Mesendoderm (in vitro differentiated cells): ENCODE results near the gene PPP1R13B.
"Not testable (repeated sequence)": the region's sequence is repeated elsewhere in the genome, so short reads cannot be mapped to it uniquely, and the experiment has no call there.

ENCODE experiments used
- DNase-seq: peaks from one replicate; pipeline ENCODE4 v3.0.0; 2013
- H2AK5ac ChIP-seq: 2 replicates; pipeline ENCODE4 v1.6.1; 2013; ENCODE audit warnings: low read length, inconsistent platforms
- H2BK120ac ChIP-seq: 2 replicates; pipeline ENCODE4 v1.6.1; 2013; ENCODE audit warnings: low read depth, mild to moderate bottlenecking, low read length, moderate library complexity, mixed read lengths
- H2BK15ac ChIP-seq: replicated peaks from 2 replicates; pipeline ENCODE4 v1.6.1; 2013; ENCODE audit warnings: low read depth, mild to moderate bottlenecking, moderate library complexity
- H2BK5ac ChIP-seq: 2 replicates; pipeline ENCODE4 v1.6.1; 2013; ENCODE audit warnings: low read length, inconsistent platforms
- H3K18ac ChIP-seq: 2 replicates; pipeline ENCODE4 v1.6.1; 2013; ENCODE audit warnings: mild to moderate bottlenecking, low read length, mixed read lengths
- H3K23ac ChIP-seq: one replicate; pipeline ENCODE4 v1.6.1; 2013; ENCODE audit warnings: low read length
- H3K27ac ChIP-seq: 2 replicates; pipeline ENCODE4 v1.5.1; 2013; ENCODE audit warnings: low read depth, mild to moderate bottlenecking, inconsistent platforms, low read length, moderate library complexity
- H3K27me3 ChIP-seq: 2 replicates; pipeline ENCODE4 v1.6.1; 2013; ENCODE audit warnings: low read length, control low read depth, mild to moderate bottlenecking, inconsistent platforms; ENCODE audit not compliant: insufficient read depth, poor library complexity
- H3K36me3 ChIP-seq: 2 replicates; pipeline ENCODE4 v1.6.1; 2013; ENCODE audit warnings: low read length, inconsistent platforms; ENCODE audit not compliant: control insufficient read depth, insufficient read depth
- H3K4ac ChIP-seq: one replicate; pipeline ENCODE4 v1.6.1; 2013; ENCODE audit warnings: low read depth, mild to moderate bottlenecking, low read length, moderate library complexity
- H3K4me1 ChIP-seq: 2 replicates; pipeline ENCODE4 v1.6.1; 2013; ENCODE audit warnings: low read depth, low read length, inconsistent platforms; ENCODE audit not compliant: control insufficient read depth
- H3K4me2 ChIP-seq: 2 replicates; pipeline ENCODE4 v1.6.1; 2013; ENCODE audit warnings: low read length
- H3K4me3 ChIP-seq: 2 replicates; pipeline ENCODE4 v1.5.1; 2013; ENCODE audit warnings: mild to moderate bottlenecking, low read length
- H3K56ac ChIP-seq: one replicate; pipeline ENCODE4 v1.6.1; 2013; ENCODE audit warnings: low read length
- H3K79me1 ChIP-seq: 2 replicates; pipeline ENCODE4 v1.6.1; 2013; ENCODE audit warnings: low read length, inconsistent platforms
- H3K79me2 ChIP-seq: 2 replicates; pipeline ENCODE4 v1.6.1; 2013; ENCODE audit warnings: mild to moderate bottlenecking, low read length; ENCODE audit not compliant: control insufficient read depth, insufficient read depth
- H3K9ac ChIP-seq: 2 replicates; pipeline ENCODE4 v1.6.1; 2013; ENCODE audit warnings: low read length, inconsistent platforms
- H4K5ac ChIP-seq: one replicate; pipeline ENCODE4 v1.6.1; 2013; ENCODE audit warnings: low read length
- H4K8ac ChIP-seq: one replicate; pipeline ENCODE4 v1.6.1; 2013; ENCODE audit warnings: low read depth, mild to moderate bottlenecking, control low read depth, low read length, moderate library complexity
- WGBS: extraction: QIAGEN DNeasy Blood & Tissue Kit; methylation state at CpG from one replicate; pipeline ENCODE4 v1.1.7; 2013; ENCODE audit warnings: low lambda C conversion rate, missing lambda C conversion rate; ENCODE audit not compliant: insufficient coverage; ENCODE audit errors: extremely low coverage; 5-methylcytosine and 5-hydroxymethylcytosine counted together

The PPP1R13B gene

DNA sequence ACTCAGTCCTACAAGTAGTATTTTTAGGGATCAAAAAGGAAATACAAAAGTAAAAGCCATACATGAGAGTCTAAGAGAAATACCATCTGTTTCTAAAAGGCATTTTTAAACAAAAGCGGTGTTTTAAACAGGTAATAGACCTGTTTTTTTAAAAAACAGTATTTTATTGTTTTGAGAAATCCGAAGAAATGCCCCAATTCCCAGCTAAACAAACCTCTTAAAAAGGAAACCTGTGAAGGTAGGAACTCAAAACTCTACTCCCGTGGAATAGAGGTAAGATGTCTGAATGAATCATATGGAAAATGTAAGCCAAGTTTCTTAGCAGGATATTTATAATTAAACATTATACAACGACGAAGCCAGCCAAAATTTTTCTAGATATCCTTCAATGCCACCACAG lies 2.0 kb downstream of the PPP1R13B start:
- Histone ChIP-seq H2AK5ac (no peak overlapping the region), H3K4me1 (no peaks in the 10 kb centered on the region), H3K27ac (no peak overlapping the region), H3K18ac (no peak overlapping the region), H3K79me2 (no peaks in the 10 kb centered on the region), H4K8ac (no peak overlapping the region), H2BK120ac (no peak overlapping the region), H3K56ac (no peak overlapping the region), H3K4me3 (no peak overlapping the region), H3K4ac (no peak overlapping the region), H3K27me3 (peaks cover 7% of the 10 kb centered on the region), H2BK5ac (no peak overlapping the region), H3K36me3 (no peaks in the 10 kb centered on the region), H3K9ac (no peak overlapping the region), H3K4me2 (no peak overlapping the region), H3K79me1 (no peaks in the 10 kb centered on the region), H2BK15ac (no peak overlapping the region), H3K23ac (no peak overlapping the region), H4K5ac (no peak overlapping the region)
- no peak for DNase-seq
- no CpG with 5 or more reads among the region's 5 CpGs for WGBS

DNA sequence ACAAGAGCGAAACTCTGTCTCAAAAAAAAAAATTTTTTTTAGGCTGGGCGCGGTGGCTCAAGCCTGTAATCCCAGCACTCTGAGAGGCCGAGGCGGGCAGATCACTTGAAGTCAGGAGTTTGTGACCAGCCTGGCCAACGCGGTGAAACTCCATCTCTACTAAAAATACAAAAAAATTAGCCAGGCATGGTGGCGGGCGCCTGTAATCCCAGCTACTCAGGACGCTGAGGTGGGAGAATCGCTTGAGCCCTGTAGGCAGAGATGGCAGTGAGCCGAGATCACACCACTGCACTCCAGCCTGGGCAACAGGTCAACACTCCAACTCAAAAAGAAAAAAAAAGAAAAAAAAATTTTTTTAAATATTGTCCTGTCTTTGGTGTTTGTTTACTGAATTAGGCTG lies 6.1 kb downstream of the PPP1R13B start:
- H3K23ac ChIP-seq, H2BK5ac ChIP-seq, H3K27ac ChIP-seq, H2BK15ac ChIP-seq, H3K9ac ChIP-seq, H3K4me2 ChIP-seq, H3K18ac ChIP-seq, H3K4me1 ChIP-seq, H3K56ac ChIP-seq, H4K5ac ChIP-seq, H3K79me2 ChIP-seq, DNase-seq, H3K36me3 ChIP-seq, H4K8ac ChIP-seq, H3K79me1 ChIP-seq, H2AK5ac ChIP-seq, H3K4ac ChIP-seq, H3K27me3 ChIP-seq, H2BK120ac ChIP-seq, H3K4me3 ChIP-seq: not testable (repeated sequence)
- no CpG with 5 or more reads among the region's 12 CpGs for WGBS

DNA sequence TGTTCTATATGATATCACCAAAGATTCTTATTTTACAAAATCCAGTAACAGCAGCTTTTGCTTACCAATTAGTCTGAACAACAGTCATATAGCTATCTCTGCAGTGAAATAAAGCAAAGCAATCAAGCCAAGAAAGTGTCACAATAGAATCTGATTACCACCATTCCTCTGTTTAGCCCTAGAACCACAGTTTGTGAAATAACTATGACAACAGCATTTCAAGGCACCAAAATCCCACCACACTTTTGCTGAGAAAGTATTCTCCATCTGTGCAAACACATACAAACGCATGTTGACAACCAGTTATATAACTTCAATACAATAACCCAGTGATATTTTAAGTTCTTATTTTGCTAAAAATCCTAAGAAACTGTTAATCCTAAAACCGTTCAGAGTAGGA lies 7.4 kb downstream of the PPP1R13B start:
- no CpG with 5 or more reads among the region's 2 CpGs for WGBS
- no peak for DNase-seq
- no peak overlapping the region for H4K5ac ChIP-seq
- no peaks in the 10 kb centered on the region for H3K79me1 ChIP-seq
- no peaks in the 10 kb centered on the region for H3K36me3 ChIP-seq
- no peak overlapping the region for H2BK15ac ChIP-seq
- H2BK5ac ChIP-seq = no peak overlapping the region
- H3K4me3 ChIP-seq = no peak overlapping the region
- H3K4me1 ChIP-seq = no peaks in the 10 kb centered on the region
- no peaks in the 10 kb centered on the region for H3K27me3 ChIP-seq
- no peak overlapping the region for H3K56ac ChIP-seq
- no peak overlapping the region for H4K8ac ChIP-seq
- H3K23ac ChIP-seq = no peak overlapping the region
- H3K27ac ChIP-seq = no peak overlapping the region
- H2BK120ac ChIP-seq = no peak overlapping the region
- no peak overlapping the region for H3K9ac ChIP-seq
- no peak overlapping the region for H3K4ac ChIP-seq
- H3K79me2 ChIP-seq = no peaks in the 10 kb centered on the region
- H3K4me2 ChIP-seq = no peak overlapping the region
- H3K18ac ChIP-seq = no peak overlapping the region
- H2AK5ac ChIP-seq = no peak overlapping the region

DNA sequence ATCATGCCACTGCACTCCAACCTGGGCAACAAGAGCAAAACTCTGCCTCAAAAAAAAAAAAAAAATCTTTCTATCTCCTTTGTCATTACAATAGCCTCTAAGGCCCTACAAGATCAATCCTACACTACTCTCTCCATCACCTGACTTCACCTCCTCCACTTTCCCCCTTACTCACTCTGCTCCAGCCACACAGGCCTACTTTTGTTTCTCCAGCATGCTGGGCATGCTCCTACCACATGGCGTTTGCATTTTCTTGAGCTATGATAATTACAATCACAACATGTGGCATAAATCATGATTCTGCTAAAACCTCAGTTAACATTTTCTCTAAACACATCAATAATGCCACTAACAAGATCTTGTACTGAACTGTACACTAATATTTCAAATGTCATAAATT lies 7.8 kb downstream of the PPP1R13B start:
- Histone ChIP-seq H4K5ac (no peak overlapping the region), H3K18ac (no peak overlapping the region), H3K4me1 (no peaks in the 10 kb centered on the region), H2AK5ac (no peak overlapping the region), H3K79me1 (no peaks in the 10 kb centered on the region), H3K56ac (no peak overlapping the region), H3K4me2 (no peak overlapping the region), H2BK15ac (no peak overlapping the region), H3K36me3 (no peaks in the 10 kb centered on the region), H3K4me3 (no peak overlapping the region), H3K4ac (no peak overlapping the region), H3K79me2 (no peaks in the 10 kb centered on the region), H3K23ac (no peak overlapping the region), H4K8ac (no peak overlapping the region), H2BK5ac (no peak overlapping the region), H3K9ac (no peak overlapping the region), H3K27ac (no peak overlapping the region), H2BK120ac (no peak overlapping the region), H3K27me3 (no peaks in the 10 kb centered on the region)
- no CpG with 5 or more reads among the region's 1 CpG for WGBS
- no peak for DNase-seq

DNA sequence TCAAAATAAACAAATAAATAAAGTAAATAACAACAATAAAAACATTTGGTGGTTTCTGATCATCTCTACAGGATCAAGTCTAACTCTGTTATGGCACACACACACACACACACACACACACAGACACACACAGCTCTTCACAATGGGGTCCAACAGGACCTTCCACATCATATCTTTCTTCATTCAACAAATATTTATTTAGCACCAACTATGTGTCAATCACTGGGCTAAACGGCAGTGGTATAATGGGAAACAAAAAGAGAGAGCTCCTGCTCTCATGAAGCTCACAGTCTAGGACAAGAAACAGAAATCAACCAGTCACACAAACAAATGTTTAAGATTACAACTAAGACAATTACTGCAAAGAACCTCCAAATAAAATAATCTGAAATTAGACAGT lies 9.3 kb downstream of the PPP1R13B start:
- Histone ChIP-seq H4K5ac (no peak overlapping the region), H3K18ac (no peak overlapping the region), H3K27me3 (no peaks in the 10 kb centered on the region), H3K27ac (no peak overlapping the region), H3K4me1 (no peaks in the 10 kb centered on the region), H3K23ac (no peak overlapping the region), H3K79me2 (no peaks in the 10 kb centered on the region), H4K8ac (no peak overlapping the region), H3K4me3 (no peak overlapping the region), H3K36me3 (no peaks in the 10 kb centered on the region), H3K56ac (no peak overlapping the region), H2AK5ac (no peak overlapping the region), H2BK5ac (no peak overlapping the region), H3K9ac (no peak overlapping the region), H3K4ac (no peak overlapping the region), H2BK120ac (no peak overlapping the region), H3K4me2 (no peak overlapping the region), H2BK15ac (no peak overlapping the region), H3K79me1 (no peaks in the 10 kb centered on the region)
- WGBS = no CpG with 5 or more reads among the region's 1 CpG
- DNase-seq = no peak

DNA sequence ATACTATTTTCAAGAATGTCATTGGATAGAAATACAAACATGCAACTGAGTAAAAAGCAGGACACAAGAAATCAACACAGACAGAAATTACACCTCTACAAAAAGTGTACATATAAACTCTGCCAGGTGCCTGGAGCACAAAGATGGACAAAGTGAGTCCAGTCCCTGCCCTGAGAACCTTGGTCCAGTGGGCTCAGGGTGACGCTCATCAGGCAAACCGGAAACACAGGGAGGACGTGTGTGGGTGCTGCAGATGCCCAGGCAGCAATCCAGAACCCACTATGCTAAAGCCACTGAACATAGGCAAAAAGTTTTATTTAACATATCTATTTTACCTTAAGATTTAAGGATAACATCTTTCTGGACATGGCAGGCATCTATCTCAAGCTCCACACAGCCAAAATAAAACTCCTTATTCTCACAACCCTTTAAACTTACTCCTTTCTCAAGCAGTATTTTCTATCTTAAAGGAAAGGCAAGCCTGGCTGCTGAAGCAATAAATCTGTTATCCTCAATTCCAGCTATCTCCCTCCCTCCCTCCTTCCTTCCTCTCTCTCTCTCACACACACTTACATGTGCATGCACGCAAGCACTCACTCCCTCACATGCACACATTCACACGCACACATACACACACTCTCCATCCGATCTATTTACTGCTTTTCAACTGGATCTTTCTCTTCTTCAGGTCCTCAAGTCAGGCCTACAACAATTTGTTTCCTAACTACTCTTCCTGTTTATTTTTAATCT lies 10.2 kb downstream of the PPP1R13B start:
- no peak overlapping the region for H3K23ac ChIP-seq

More for the DNA sequence above, 10.2 kb downstream of the PPP1R13B start:
- Histone ChIP-seq H3K4me2 (no peak overlapping the region), H4K5ac (no peak overlapping the region), H3K4me3 (no peak overlapping the region), H2BK15ac (no peak overlapping the region), H3K79me2 (no peaks in the 10 kb centered on the region), H2AK5ac (no peak overlapping the region), H3K56ac (no peak overlapping the region), H2BK120ac (no peak overlapping the region), H4K8ac (no peak overlapping the region), H3K79me1 (no peaks in the 10 kb centered on the region), H3K4me1 (no peaks in the 10 kb centered on the region), H3K36me3 (no peaks in the 10 kb centered on the region), H3K9ac (no peak overlapping the region), H3K27me3 (no peaks in the 10 kb centered on the region), H3K4ac (no peak overlapping the region), H3K18ac (no peak overlapping the region), H2BK5ac (no peak overlapping the region), H3K27ac (no peak overlapping the region)
- WGBS = 100% methylated on average over 2 of the region's 6 CpGs
- no peak for DNase-seq
